Amygdala (tissue), 56 donors: ENCODE results near the gene SLC9A8.
"Not testable (repeated sequence)": the region's sequence is repeated elsewhere in the genome, so short reads cannot be mapped to it uniquely, and the experiment has no call there.

Experiments
- DNase-seq, 56 donors: peaks; one replicate each; lab custom pipeline; 2025; lab: John Stamatoyannopoulos, UW

The SLC9A8 gene

GRCh38 chr20:49890471-49891361 is 78.1 kb downstream of the SLC9A8 start:
- peak in 7 of 56 donors; percentile 18 to 77 (median 32) for DNase-seq

GRCh38 chr20:49891476-49892110 is 79.0 kb downstream of the SLC9A8 start:
- no peak for DNase-seq

- peak in 7 of 56 donors; percentile 9 to 49 (median 30) for DNase-seq
Observed at GRCh38 chr20:49892260-49892659, 79.6 kb downstream of the SLC9A8 start.

GRCh38 chr20:49892817-49893216 is 80.2 kb downstream of the SLC9A8 start:
- DNase-seq = no peak

- no peak for DNase-seq
Observed at GRCh38 chr20:49893242-49894072, 80.8 kb downstream of the SLC9A8 start.

GRCh38 chr20:49894073-49894470 is 81.4 kb downstream of the SLC9A8 start:
- no peak for DNase-seq

- DNase-seq = not testable (repeated sequence)
Observed at GRCh38 chr20:49895474-49896093, 83.0 kb downstream of the SLC9A8 start.

- no peak for DNase-seq
Observed at GRCh38 chr20:49896204-49896603, 83.6 kb downstream of the SLC9A8 start.

GRCh38 chr20:49899541-49900383 is 87.1 kb downstream of the SLC9A8 start:
- DNase-seq = no peak

- DNase-seq = no peak
Observed at GRCh38 chr20:49901588-49901987, 89.0 kb downstream of the SLC9A8 start.

GRCh38 chr20:49904440-49905214 is 92.0 kb downstream of the SLC9A8 start:
- no peak for DNase-seq

- DNase-seq = no peak
Observed at GRCh38 chr20:49905415-49906091, 92.9 kb downstream of the SLC9A8 start.

GRCh38 chr20:49906101-49906604 is 93.5 kb downstream of the SLC9A8 start:
- no peak for DNase-seq

- no peak for DNase-seq
Observed at GRCh38 chr20:49906615-49907154, 94.1 kb downstream of the SLC9A8 start.

GRCh38 chr20:49907405-49908257 is 95.0 kb downstream of the SLC9A8 start:
- no peak for DNase-seq

- no peak for DNase-seq
Observed at GRCh38 chr20:49908258-49908565, 95.6 kb downstream of the SLC9A8 start.
